Brain microvascular endothelial cell (primary cell): ENCODE results near the gene PCGF2.

Experiments
- DNase-seq: peaks from one replicate; pipeline ENCODE4 v3.0.0-alpha.2; 2020
- H3K27ac ChIP-seq: fragments of 250-450 bp; sonication (Bioruptor Pico); 2 replicates; pipeline ENCODE4 v1.5.1; 2020; ENCODE audit warnings: mild to moderate bottlenecking, moderate library complexity
- H3K27me3 ChIP-seq: fragments of 250-450 bp; sonication (Bioruptor Pico); replicated peaks from 2 replicates; pipeline ENCODE4 v1.5.1; 2020; ENCODE audit warnings: mild to moderate bottlenecking
- H3K36me3 ChIP-seq: fragments of 250-450 bp; sonication (Bioruptor Pico); replicated peaks from 2 replicates; pipeline ENCODE4 v1.5.1; 2020; ENCODE audit warnings: mild to moderate bottlenecking
- H3K4me3 ChIP-seq: 2 replicates; pipeline ENCODE4 v1.5.1; 2011; ENCODE audit warnings: low read depth, mild to moderate bottlenecking, control low read depth, low read length, moderate library complexity
- CTCF ChIP-seq: IDR thresholded peaks from 2 replicates; pipeline ENCODE4 v1.5.1; 2011; ENCODE audit warnings: low read depth, mild to moderate bottlenecking, moderate library complexity, low read length, control low read depth, inconsistent platforms; ENCODE audit errors: missing control alignments
- in situ Hi-C: cut with HindIII; loops from 2 replicates; pipeline ENCODE4 v1.10.0; 2017; ENCODE audit warnings: low sequenced_read_pairs, low pct_ligation_motif_present

PCGF2 gene

DNA sequence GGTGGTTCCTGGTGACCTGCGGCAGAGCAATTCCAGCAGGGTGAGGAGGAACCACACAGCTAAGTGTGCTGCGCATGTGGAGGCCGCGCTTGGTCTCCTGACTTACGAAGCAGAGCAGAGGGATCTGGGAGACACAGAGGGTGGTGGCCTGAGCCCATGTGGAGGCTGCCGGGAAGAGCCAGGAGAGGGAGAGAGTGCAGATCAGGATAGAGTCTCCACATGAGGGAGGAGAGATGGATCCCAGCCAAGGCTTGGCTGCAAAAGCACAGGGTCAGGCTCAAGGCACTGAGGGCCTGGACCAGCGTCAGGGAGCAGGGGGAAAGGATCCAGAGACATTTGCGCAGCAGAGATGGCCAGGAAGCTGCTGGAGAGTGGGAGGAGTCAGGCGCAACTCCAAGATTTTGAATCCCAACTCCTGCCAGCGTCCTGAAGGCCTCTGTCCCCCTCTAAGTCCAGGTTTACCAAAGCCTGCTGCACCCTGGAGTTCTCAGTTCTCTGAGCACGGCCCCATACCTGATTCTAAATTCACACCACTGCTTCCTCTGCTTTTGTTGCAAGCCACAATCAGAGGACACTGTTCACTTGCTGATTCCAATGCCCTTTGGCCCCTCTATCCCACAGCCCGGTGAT, 54.3 kb downstream of the PCGF2 start:
- DNase-seq = no peak
- Histone ChIP-seq H3K27ac (no peak overlapping the region), H3K4me3 (no peak overlapping the region), H3K36me3 (no peaks in the 10 kb centered on the region), H3K27me3 (no peaks in the 10 kb centered on the region)
- in situ Hi-C loops = no loop called here
- no peak for TF ChIP-seq CTCF

DNA sequence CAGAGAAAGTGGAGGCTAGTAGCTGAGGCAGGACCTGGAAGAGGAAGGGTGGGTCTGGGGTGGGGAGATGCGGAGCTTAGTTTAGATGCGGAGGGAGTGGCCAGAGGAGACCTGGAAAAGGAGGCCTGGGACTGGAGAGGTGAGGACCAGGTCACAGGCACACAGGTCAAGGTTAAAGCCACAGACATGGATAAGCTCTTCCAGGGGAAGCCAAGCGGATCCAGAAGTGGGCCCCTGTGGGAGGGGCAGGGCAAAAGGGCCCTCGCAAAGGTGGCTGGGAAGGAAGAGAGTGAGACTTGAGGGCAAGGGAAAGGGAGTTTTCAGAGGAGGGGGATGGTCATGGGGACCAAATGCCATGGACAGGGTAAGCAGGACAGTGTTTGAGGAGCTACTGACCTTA, 57.0 kb downstream of the PCGF2 start:
- no peaks in the 10 kb centered on the region for H3K36me3 ChIP-seq
- TF ChIP-seq CTCF = no peak
- H3K4me3 ChIP-seq = no peak overlapping the region
- DNase-seq = no peak
- H3K27ac ChIP-seq = no peak overlapping the region
- no peaks in the 10 kb centered on the region for H3K27me3 ChIP-seq
- in situ Hi-C loops = no loop called here

DNA sequence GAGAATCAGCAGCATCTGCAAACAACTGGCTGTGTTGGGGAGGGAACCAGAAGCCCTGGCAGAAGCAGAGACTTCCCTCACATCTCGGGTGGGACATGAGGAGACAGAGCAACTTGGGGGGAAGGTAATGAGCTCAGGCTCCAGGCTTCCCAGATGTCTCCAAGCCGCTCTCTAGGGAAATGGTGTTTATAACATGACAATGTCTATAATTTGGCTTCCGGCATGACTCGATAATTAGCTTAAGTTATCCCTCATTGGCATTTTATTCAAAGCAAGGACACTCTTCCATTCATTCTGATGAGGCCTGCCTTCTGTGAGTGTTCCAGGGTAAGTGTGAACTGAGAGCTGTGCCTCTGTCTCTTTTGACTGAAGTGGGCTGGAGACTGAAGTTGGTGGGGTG, 57.8 kb downstream of the PCGF2 start:
- no peak for TF ChIP-seq CTCF

DNA sequence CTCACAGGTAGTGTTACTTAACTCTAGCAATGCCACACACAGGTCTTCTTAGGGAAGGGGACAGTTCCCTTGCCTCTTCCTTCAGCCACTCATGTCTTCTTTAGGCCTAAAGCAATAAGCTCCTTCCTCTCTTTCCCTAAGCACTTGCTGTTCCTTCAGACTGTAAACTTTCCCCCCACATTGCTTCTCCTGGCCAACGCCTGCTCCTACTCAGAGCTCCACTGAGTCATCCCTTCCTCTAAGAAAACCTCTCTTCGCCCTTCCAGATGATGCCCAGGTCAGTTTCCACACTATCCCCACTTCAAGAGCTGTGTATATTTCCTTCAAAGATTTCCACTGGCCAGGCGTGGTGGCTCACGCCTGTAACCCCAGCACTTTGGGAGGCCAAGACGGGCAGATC, 60.9 kb downstream of the PCGF2 start:
- no peak overlapping the region for H3K4me3 ChIP-seq
- H3K27me3 ChIP-seq = no peaks in the 10 kb centered on the region
- in situ Hi-C loops = no loop called here
- TF ChIP-seq CTCF = no peak
- no peak overlapping the region for H3K27ac ChIP-seq
- no peak for DNase-seq
- H3K36me3 ChIP-seq = no peaks in the 10 kb centered on the region

More for the DNA sequence above, 57.8 kb downstream of the PCGF2 start:
- in situ Hi-C loops = no loop called here
- DNase-seq = no peak
- H3K27ac ChIP-seq = no peak overlapping the region
- no peaks in the 10 kb centered on the region for H3K36me3 ChIP-seq
- no peak overlapping the region for H3K4me3 ChIP-seq
- no peaks in the 10 kb centered on the region for H3K27me3 ChIP-seq

DNA sequence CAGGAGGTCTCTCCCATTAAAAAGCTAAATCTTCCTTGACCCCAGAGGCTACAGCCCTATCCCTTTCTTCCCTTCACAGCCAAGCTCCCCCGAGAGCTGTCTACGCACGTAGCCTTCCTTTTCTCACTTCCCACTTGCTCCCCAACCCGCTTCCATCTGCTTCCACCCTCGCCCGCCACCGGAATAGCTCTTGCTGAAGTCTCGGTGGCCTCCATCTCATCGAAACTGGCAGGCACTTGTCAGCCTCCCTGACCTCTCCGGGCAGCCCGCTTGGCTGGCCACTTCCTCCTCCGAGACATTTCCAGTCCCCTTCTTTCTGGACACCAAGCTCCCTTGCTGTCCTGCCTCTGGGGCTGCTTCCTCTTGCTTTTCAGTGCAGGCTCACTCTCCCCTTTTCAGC, 62.6 kb downstream of the PCGF2 start:
- no peaks in the 10 kb centered on the region for H3K36me3 ChIP-seq
- H3K27ac ChIP-seq = no peak overlapping the region
- H3K4me3 ChIP-seq = no peak overlapping the region
- no peak for DNase-seq
- in situ Hi-C loops = no loop called here
- H3K27me3 ChIP-seq = no peaks in the 10 kb centered on the region
- TF ChIP-seq CTCF = no peak
